Neural cell (in vitro differentiated cells): ENCODE results near the gene TTC5. TPM values are rescaled to one million over a fixed set of nuclear protein-coding genes. Genes with fewer than 3 reads are reported as not detected.

Source experiments
- H2AFZ ChIP-seq: fragments of 200-600, 300-800 bp; sonication (generic), shearing (Covaris generic); 2 replicates; pipeline ENCODE4 v1.6.0; 2014; ENCODE audit warnings: low read depth, mild to moderate bottlenecking, antibody characterized with exemption, low read length, moderate library complexity
- H3F3A ChIP-seq: fragments of 200-600 bp; shearing (Covaris generic); 2 replicates; pipeline ENCODE4 v1.6.1; 2016; ENCODE audit warnings: mild to moderate bottlenecking, moderate library complexity, mixed read lengths, antibody characterized with exemption, low read length; ENCODE audit not compliant: insufficient read depth, poor library complexity, severe bottlenecking
- H3K27ac ChIP-seq: fragments of 200-600, 300-800 bp; sonication (generic), shearing (Covaris generic); 2 replicates; pipeline ENCODE4 v1.5.1; 2014; ENCODE audit warnings: mild to moderate bottlenecking, low read length, moderate library complexity
- H3K27me3 ChIP-seq: fragments of 300-800, 200-600 bp; sonication (generic), shearing (Covaris generic); 2 replicates; pipeline ENCODE4 v1.6.0; 2014; ENCODE audit warnings: mild to moderate bottlenecking, low read depth, low read length, moderate library complexity; ENCODE audit not compliant: insufficient read depth
- H3K36me3 ChIP-seq: fragments of 300-800, 200-600 bp; sonication (generic), shearing (Covaris generic); 2 replicates; pipeline ENCODE4 v1.5.1; 2014; ENCODE audit warnings: mild to moderate bottlenecking, antibody characterized with exemption, low read length, moderate library complexity; ENCODE audit not compliant: insufficient read depth
- H3K4me2 ChIP-seq: fragments of 300-800, 200-600 bp; sonication (generic), shearing (Covaris generic); 2 replicates; pipeline ENCODE4 v1.6.0; 2014; ENCODE audit warnings: mild to moderate bottlenecking, low read length
- H3K4me3 ChIP-seq: fragments of 300-800, 200-600 bp; sonication (generic), shearing (Covaris generic); 2 replicates; pipeline ENCODE4 v1.5.1; 2014; ENCODE audit warnings: mild to moderate bottlenecking, low read length, moderate library complexity
- H3K79me2 ChIP-seq: fragments of 200-600 bp; shearing (Covaris generic); replicated peaks from 2 replicates; pipeline ENCODE4 v1.6.0; 2014; ENCODE audit warnings: mild to moderate bottlenecking, low read length, moderate library complexity; ENCODE audit not compliant: insufficient read depth
- H3K9ac ChIP-seq: fragments of 300-800, 200-600 bp; sonication (generic), shearing (Covaris generic); 2 replicates; pipeline ENCODE4 v1.6.1; 2016; ENCODE audit warnings: mild to moderate bottlenecking, low read length, mixed read lengths
- H3K9me2 ChIP-seq: fragments of 200-600 bp; shearing (Covaris generic); 2 replicates; pipeline ENCODE4 v1.6.1; 2016; ENCODE audit warnings: mild to moderate bottlenecking, low read length, mixed read lengths; ENCODE audit not compliant: insufficient read depth
- H3K9me3 ChIP-seq: fragments of 200-600, 300-800 bp; sonication (generic), shearing (Covaris generic); 2 replicates; pipeline ENCODE4 v1.6.1; 2016; ENCODE audit warnings: mild to moderate bottlenecking, mixed run types, low read length, moderate library complexity, mixed read lengths
- H4K20me1 ChIP-seq: fragments of 200-600 bp; shearing (Covaris generic); 2 replicates; pipeline ENCODE4 v1.6.1; 2016; ENCODE audit warnings: mild to moderate bottlenecking, mixed run types; ENCODE audit not compliant: insufficient read depth
- CTCF ChIP-seq: fragments of 450-650 bp; IDR thresholded peaks from 2 replicates; pipeline ENCODE4 v1.5.1; 2014; ENCODE audit warnings: antibody characterized with exemption, mild to moderate bottlenecking, moderate library complexity; ENCODE audit not compliant: poor library complexity, severe bottlenecking
- EP300 ChIP-seq: fragments of 450-650 bp; conservative IDR thresholded peaks from 2 replicates; pipeline ENCODE4 v1.6.1; 2014; ENCODE audit warnings: antibody characterized with exemption, mild to moderate bottlenecking, moderate library complexity; ENCODE audit not compliant: poor library complexity, severe bottlenecking
- EZH2 ChIP-seq: fragments of 200-600, 300-800 bp; shearing (Covaris generic), sonication (generic); IDR thresholded peaks from 2 replicates; pipeline ENCODE4 v1.6.1; 2014; ENCODE audit warnings: antibody characterized with exemption, low read length, borderline replicate concordance, mild to moderate bottlenecking; ENCODE audit not compliant: insufficient read depth, poor library complexity, severe bottlenecking
- MXI1 ChIP-seq: fragments of 450-650 bp; conservative IDR thresholded peaks from 2 replicates; pipeline ENCODE4 v1.6.1; 2014; ENCODE audit warnings: antibody characterized with exemption, mild to moderate bottlenecking; ENCODE audit not compliant: poor library complexity, severe bottlenecking
- POLR2AphosphoS5 ChIP-seq: IDR thresholded peaks from 2 replicates; pipeline ENCODE4 v1.6.1; 2012
- RAD21 ChIP-seq: fragments of 450-650 bp; conservative IDR thresholded peaks from 2 replicates; pipeline ENCODE4 v1.6.1; 2014; ENCODE audit warnings: antibody characterized with exemption, mild to moderate bottlenecking, moderate library complexity
- REST ChIP-seq: IDR thresholded peaks from 2 replicates; pipeline ENCODE4 v1.6.1; 2012; ENCODE audit warnings: borderline replicate concordance
- SMC3 ChIP-seq: fragments of 450-650 bp; conservative IDR thresholded peaks from 2 replicates; pipeline ENCODE4 v1.6.1; 2014; ENCODE audit warnings: antibody characterized with exemption, mild to moderate bottlenecking, moderate library complexity; ENCODE audit not compliant: poor library complexity
- TAF1 ChIP-seq: IDR thresholded peaks from 2 replicates; pipeline ENCODE4 v1.6.1; 2012; ENCODE audit warnings: low read depth
- polyA plus RNA-seq: library from polyadenylated mRNA; depleted of rRNA; stranded (reverse); fragments of >200 nt; gene quantifications from 2 replicates; pipeline ENCODE4 v1.2.3, GENCODE V29; 2014

The TTC5 gene
- polyA plus RNA-seq, 1 donor from 2014 or later, result 53.5 TPM

GRCh38 chr14:20343862-20344220 lies 38.1 kb upstream of the TTC5 start:
- H4K20me1 ChIP-seq, result no peaks in the 10 kb centered on the region
- no peaks in the 10 kb centered on the region for H3K9me2 ChIP-seq
- H3K79me2 ChIP-seq, result peaks cover 8% of the 10 kb centered on the region
- no peak for TF ChIP-seq CTCF
- peak overlapping the region; percentile 75 for H3K4me3 ChIP-seq
- no peaks in the 10 kb centered on the region for H3K36me3 ChIP-seq
- H3K9ac ChIP-seq, result peak overlapping the region; percentile 87
- H3K27me3 ChIP-seq, result no peaks in the 10 kb centered on the region
- no peaks in the 10 kb centered on the region for H3F3A ChIP-seq
- H3K9me3 ChIP-seq, result no peaks in the 10 kb centered on the region
- H2AFZ ChIP-seq, result peak overlapping the region; percentile 61
- H3K4me2 ChIP-seq, result peak overlapping the region; percentile 89
- peak overlapping the region; percentile 83 for H3K27ac ChIP-seq

- Histone ChIP-seq H3F3A (no peaks in the 10 kb centered on the region), H4K20me1 (no peaks in the 10 kb centered on the region), H3K9me2 (no peaks in the 10 kb centered on the region), H3K9ac (peak within 1 kb of the TSS; percentile 87), H3K4me3 (peak within 1 kb of the TSS; percentile 75), H2AFZ (peak within 1 kb of the TSS; percentile 61), H3K27ac (peak within 1 kb of the TSS; percentile 87), H3K9me3 (no peaks in the 10 kb centered on the region), H3K27me3 (no peaks in the 10 kb centered on the region), H3K4me2 (peak within 1 kb of the TSS; percentile 89), H3K79me2 (peaks cover 8% of the 10 kb centered on the region), H3K36me3 (no peaks in the 10 kb centered on the region)
- TF ChIP-seq MXI1, result peak; percentile 68
- peak; percentile 90 for TF ChIP-seq TAF1
- peak; percentile 71 for TF ChIP-seq REST
- peak; percentile 99 for TF ChIP-seq POLR2AphosphoS5
- peak; percentile 83 for TF ChIP-seq EP300
- TF ChIP-seq EZH2, result no peak
- TF ChIP-seq SMC3, result no peak
- TF ChIP-seq RAD21, result no peak
- peak; percentile 32 for TF ChIP-seq CTCF
Observed at GRCh38 chr14:20343092-20343861, 37.5 kb upstream of the TTC5 start, which contains the start of gene PARP2. PARP2 (plus strand) TSS chr14:20343635; CDS start chr14:20343642, 7 bp downstream.
